AML-193 (cell line): Measurements from ENCODE around the gene SPACA7.

Experiments used
- DNase-seq, 2 experiments: peaks; one replicate each; lab custom pipeline; 2025; lab: John Stamatoyannopoulos, UW

Gene SPACA7, protein sequence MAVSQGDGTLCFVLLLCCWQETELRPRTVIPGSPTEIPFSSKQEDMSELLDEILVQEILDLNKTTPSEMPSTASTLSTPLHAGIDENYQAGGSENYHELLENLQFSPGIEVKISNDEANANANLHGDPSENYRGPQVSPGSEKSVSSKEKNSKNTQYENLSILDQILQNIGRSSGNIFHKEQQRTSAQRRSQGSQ

DNA sequence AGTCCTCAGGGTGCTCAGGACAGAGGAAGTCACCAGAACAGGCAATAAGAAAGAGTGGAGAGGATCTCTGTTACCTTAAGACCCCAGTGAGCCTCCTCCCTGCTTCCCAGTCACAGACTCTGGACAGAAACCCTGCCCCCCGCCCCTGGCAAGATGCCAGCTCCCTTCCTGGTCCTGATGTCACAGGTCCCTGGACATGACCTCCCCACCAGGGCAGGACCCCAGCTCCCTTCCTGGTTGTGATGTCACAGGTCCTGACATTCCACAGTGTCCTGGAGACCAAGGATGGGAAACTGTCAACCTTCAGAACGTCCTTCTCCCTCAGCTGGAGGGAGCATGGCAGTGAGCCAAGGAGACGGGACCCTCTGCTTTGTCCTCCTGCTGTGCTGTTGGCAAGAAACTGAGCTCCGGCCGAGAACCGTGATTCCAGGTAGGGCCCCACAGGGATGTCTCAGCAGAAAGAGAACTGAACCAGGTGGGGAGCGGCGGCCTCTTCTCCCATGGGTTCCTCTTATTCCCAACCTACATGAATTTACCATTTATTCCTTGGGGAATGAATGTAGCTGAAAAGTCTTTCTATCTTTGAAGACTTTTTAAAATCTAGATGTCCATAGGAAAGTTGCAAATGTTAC is at the start of gene SPACA7:
SPACA7 (plus strand) TSS at position 306 of the 632 bp plus-strand sequence; CDS start at position 337, 31 bp downstream.
- no peak for DNase-seq

DNA sequence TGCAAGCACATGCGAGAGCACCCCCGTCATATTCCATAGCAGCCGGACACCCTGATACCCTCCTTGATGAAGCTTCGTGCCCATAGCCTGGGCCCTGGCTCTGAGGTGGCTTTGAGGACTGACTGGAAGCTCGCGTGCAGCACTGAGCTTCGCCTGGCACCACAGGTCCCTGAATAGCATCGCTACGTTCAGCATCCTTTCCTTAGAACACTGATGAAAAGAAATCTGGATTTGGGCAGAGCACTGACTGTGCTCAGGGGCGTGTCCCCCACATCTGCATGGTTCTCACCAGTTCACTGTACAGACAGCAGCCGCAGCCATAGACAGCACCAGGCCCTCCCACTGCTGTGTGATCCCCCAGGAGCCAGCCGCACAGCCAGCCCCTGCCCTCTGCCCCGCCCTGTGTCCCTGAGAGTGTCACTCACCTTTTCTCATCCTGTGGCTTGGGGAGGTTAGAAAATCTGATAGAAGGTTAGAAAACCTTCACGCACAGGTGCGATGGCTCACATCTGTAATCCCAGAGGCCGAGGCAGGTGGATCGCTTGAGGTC is 49.3 kb upstream of the SPACA7 start:
- no peak for DNase-seq

DNA sequence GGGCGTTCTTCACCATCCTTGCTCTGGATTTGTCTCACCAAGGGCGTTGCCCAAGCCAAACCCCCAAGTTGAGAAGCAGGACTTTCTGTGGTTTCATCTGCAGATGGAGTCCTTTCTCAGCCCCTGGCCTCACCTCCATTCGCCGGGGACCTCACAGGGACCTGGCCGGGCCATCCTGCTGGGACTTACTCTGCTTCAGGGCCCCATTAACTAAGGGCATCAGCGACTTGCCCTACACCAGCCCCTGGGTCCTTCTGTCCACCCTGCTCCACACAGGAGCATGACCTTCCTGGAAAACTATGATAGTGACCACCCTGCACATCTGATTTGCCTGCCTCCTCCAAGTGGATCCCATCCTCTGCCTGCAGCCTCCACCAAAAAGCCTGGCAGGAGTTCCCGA is 47.2 kb upstream of the SPACA7 start:
- no peak for DNase-seq

DNA sequence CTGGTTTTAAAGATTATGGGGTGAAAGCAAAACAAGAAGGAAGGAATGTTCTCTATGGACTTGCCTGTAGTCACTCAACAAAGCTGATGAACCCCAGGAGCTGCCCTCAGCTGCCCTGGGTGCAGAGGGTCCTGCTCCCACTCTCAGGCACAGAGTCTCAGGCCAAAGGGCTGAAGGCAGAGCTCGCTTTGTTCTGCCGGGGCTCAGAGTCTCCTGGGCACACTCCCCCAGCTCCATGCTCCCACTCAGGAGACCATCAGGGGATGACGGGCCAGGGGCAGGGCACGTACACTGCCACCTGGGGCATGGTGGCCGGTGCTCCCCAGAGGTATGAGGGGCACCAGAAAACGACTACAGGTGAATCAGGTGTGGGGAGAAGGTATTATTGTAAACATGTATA is 46.8 kb upstream of the SPACA7 start:
- no peak for DNase-seq

DNA sequence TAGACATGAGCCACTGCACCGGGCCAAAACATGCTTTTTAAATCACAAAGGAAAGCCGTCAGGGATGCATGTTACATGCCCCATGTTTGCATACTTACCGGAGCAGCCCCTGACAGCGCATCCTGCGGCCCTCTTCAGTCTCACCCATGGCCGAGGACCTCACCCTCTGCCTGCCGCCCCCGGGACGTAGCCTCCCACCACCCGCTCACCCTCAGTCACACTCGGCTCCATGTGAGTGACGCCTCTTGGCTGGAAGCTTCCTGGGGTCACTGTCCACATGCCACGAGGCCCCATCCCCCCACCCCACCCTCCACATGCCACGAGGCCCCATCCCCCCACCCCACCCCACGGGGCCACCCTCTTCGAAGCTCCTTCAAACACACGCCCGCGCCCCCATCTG is 46.1 kb upstream of the SPACA7 start:
- no peak for DNase-seq

DNA sequence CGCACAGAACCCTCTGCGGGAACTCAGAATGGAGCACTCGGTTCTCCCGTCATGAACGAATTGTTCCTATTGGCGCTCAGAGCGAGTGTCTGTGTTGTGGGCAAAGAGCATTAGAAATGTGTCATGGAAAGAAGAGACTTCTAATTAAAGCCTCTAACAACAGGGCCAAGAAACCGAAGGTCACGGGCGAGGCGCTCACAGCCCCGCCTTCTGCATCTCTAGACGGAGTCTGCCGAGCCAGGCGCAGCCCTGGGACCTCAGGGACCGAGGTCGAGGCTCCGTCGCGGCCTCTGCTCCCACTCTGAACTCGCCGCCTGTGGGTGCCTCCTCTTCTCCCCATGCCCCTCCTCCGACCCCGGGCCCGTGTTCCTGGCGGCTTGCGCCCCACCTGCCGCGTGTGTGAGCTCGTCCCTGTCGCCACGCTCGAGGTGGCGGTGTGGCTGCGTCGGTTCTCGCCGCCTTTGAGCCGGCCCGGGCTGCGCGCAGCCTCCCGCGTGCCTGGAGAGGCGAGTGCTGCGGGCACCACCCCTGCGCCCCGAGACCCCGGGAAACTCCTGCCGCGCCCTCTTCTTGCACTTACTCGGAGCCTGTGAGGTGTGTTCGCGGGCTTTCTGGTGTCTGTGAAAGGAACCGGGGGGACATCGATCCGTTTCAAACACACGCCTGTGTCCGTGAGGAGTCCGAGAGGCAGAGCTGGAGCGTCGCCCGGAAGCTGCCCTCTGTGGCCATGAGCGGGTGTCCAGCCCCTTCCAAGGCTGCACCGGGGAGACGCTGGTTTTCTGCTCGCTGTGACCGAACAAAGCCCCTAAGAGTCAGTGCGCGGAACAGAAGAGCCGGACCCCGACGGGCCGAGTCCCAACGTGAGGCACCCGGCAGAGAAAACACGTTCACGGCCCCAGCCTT is 45.4 kb upstream of the SPACA7 start:
- DNase-seq: no peak

DNA sequence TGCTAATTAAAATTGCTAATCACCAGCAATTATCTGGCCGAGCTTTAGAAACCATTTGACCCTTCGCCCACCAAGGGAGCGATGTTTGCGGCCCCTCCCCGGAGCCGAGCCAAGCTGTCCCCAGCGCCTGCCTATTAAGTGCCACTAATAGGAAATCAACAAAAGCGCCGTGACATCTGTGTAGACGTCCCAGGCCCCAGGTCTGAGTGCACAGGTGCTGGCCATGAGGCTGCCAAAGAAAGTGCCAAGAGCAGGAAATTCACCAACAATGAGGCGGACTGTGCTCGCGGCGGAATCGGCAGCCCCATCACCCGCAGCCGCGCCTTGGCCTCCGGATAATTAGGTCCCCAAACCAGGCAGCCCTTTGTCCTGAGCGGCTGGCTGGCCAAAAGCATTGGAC is 44.5 kb upstream of the SPACA7 start:
- no peak for DNase-seq

DNA sequence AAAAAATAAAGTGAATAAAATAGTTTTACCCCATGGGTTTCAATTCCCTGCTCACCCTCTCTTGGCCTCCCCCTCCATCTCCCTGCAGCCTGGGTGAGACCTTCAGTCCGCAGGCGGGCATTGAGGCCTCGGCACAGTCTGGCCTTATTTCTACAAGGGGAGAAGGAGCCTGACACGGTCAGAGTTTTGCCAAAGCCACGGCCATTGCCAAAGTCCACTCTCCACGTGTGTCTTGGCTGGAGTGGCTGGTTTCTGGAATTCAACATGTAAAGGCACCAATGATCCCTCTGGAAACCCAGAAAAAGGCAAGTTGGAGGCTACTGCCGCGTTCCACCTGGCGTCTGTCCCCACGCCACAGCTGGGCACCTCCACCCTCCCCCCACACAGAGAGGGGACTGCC is 43.4 kb upstream of the SPACA7 start:
- no peak for DNase-seq

DNA sequence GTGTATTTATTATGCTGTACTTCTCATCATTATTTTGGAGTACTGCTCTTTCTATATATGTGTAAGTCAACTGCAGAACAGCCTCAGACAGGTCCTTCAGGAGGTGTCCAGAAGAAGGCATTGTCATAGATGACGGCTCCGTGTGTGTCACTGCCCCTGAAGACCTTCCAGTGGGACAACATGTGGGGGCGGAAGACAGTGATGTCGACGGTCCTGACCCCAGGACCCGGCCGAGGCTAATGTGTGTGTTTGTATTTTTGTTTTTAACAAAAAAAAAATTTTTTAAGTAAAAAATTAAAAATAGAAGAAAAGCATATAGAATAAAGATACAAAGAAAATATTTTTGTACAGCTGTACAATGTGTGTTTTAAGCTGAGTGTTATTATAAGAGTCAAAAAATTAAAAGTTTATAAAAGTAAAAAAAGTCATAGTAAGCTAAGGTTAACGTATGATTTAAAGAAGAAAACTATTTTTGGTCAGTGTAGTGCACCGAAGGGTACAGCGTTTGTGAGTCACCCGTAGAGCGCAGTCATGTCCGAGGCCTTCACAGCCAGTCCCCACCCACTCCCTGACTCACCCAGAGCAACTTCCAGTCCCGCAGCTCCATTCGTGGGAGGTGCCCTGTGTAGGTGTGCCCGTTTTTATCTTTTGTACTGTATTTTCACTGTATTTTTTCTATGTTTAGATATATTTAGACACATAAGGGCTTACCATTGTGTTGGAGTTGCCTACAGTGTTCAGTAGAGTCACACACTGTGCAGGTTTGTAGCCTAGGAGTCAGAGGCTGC is 42.2 kb upstream of the SPACA7 start:
- no peak for DNase-seq

DNA sequence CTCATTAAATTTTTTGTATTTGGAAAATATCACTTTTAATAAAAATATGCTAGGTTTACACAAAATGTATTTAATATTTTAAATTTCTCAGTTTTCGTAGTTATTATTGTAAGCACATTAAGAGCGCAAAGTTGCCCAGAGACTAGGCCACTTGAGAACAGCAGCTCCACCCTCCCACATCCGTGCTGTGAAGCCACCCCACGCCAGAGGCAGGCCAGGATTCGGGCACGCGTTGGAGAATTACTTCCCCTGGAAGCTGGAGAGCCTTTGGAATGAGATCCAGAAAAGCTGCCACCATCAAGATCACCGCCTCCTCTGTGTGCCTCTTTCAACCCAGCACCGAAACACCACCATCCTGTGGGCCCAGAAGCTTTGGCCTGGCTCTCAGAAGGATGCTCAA is 41.0 kb upstream of the SPACA7 start:
- DNase-seq: no peak

DNA sequence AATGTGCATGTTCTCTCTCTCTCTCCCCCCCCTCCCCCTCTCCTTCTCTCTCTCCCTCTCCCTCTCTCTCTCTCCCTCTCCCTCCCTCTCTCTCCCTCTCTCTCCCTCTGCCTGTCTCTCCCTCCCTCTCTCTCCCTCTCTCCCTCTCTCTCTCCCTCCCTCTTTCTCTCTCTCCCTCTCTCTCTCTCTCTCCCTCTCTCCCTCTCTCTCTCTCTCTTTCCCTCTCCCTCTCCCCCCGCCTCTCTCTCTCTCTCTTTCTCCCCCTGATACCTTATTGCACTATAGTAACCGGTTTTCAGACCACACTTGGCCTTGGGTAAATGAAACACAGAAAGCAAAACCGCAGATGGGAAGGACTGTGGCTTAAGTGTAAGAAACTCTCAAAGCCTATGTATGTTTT is 34.7 kb upstream of the SPACA7 start:
- no peak for DNase-seq

DNA sequence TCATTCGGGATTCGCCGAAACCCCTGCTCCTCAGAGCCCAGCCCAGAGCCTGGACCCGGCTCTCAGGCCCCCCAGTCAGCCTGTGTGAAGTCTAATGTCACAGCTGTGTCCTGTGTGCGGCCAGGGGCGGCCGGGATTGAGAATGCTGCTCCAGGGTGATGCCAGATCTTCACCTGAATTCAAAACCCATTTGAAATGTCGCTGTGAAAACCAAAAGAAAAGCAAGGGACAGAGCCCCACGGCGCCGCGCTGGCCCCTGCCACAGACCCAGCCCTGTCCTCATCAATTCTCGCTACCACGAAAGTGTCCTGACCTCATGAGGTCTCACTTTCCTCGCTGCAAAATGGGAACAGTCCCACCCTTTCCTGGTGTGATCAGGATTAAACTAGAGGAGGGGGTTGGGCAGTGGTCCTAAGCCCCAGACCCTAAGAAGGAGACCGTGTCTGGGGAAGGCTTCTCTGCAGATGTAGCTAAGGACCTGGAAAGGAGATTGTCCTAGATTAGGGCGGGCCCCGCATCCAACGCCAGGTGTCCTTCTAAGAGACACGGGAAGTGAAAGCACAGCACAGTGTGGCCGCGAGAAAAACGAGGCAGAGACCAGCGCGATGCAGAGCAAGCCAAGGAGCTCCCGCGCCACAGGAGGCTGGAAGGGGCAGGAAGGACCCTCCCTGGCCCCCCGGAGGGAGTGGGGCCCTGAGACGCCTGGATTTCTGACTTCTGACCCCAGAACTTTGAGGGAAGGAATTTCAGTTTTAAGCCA is 34.0 kb upstream of the SPACA7 start:
- DNase-seq: no peak

DNA sequence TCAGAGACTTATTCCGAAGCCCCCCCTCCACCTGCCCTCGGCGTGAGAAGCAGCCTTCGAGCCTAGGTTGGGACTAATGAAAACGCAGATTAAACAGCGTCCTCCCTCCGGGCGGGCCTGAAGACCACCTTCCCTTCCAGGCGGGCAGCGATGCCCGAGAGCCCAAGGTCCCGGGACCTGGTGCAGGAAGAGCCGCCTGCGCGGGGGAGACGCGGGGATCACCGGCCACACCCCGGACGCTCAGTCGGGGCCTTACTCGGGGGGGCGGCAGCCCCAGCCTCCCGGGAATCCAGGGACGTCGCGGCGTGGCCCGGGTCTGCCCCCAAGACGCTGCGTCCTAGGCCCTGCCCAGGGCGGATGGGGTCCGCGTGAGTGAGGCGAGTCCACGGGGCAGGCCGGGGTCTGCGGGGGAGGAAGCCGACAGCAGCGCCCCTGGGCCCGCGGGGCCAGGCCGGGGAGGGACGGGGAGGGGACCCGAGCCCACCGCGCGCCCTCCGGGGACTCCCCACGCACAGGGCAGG is 33.3 kb upstream of the SPACA7 start:
- DNase-seq: no peak

DNA sequence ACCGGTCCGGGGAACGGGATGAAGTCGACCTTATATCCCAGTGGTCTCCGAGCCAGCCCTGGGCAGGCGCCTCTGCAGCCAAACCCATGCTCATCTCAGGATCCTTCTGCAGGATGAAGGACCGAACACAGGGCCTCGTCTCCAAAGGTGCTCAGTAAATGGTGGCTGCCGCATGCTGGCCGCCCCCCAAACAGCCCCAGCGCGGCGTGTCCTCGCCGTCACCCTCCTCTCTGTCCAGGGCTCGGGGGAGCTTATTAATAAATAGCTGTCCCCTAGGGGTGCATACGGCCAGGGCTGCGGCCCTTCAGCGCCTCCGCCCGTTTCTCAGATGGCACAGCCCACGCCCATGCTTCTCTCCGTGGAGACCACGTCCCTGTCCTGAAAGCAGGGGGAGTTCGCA is 32.6 kb upstream of the SPACA7 start:
- DNase-seq: no peak

DNA sequence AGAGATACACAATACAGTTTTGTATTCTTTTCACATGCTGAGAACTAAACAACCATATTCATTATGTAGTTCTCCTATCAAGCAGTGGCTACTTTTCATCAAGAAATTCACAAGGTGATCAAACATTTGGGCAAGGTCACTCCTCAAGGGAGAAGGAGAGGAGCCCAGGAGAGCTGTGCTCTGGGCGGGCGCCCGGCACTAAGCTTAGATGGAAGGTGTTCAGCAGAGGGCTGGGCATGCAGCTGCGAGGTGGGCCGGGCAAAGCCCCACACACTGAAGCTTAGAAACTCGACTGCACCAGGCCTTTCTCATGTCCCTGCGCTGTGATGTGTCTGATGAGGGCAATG is 30.4 kb upstream of the SPACA7 start:
- no peak for DNase-seq

DNA sequence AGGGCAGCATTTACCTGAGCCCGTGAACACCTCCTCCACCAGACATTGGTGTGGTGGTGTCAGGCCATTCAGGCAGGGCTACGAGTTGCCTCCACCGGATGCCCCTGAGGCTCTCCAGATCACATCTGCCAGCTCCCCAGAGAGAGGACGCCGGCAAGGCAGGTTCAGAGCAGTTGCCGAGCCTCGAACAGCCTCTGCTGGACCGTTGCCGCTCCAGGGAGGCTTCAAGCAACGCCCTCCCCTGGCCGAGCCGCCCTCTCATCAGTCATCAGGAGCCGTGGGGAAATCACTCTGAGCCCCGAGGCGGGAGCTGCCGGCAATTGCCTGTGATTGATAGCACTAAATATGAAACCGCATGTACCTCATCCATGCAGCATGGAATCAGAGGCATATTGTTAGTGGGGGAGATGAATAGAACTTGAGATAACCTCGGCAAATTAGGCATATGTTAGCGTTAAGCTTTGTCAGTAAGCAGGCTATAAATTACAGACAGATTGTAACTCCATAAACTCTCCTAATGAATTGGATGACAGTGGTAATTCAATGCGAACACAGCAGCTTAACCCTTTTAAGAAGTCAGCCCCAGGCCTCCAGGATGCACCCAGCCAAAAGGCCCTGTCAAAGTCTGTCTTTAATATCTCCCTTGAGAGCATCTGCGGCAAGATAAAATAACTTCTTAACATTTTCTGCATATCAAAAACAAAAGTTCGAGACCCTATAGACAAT is 29.8 kb upstream of the SPACA7 start:
- no peak for DNase-seq

DNA sequence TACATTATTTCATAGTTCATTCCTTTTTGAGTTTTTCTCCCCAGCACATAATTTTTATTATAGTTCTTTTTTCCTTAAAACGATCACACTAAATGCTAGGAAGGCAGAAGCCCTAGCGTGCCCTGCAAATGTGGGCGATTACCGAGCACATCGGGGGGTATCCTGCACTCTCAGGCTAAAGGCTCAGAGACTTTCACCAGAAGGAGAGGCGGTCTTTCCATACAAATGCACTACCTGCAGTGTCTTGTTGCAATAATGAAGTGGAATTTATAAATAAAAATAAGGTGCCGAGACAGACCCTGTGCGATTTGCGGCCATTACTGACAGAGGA is 29.3 kb upstream of the SPACA7 start:
- no peak for DNase-seq

DNA sequence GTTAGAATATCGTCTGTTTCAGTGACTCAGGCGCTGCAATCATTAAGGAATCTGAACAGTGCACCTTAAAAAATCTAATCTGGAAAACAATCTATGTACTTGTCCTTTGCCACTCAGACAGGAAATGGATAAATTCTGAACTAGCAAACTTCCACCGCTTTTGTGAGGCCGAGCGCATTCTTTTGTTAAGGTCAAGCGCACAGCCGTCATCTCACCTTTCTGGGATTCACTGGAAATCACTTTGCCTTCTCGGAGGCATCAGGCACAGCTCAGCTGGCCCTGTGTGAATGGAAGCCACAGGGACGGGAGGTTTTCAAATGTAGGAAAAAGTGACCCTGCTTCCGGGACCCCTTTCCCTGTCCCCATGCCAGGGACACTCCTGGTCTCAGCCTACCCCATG is 28.2 kb upstream of the SPACA7 start:
- no peak for DNase-seq

DNA sequence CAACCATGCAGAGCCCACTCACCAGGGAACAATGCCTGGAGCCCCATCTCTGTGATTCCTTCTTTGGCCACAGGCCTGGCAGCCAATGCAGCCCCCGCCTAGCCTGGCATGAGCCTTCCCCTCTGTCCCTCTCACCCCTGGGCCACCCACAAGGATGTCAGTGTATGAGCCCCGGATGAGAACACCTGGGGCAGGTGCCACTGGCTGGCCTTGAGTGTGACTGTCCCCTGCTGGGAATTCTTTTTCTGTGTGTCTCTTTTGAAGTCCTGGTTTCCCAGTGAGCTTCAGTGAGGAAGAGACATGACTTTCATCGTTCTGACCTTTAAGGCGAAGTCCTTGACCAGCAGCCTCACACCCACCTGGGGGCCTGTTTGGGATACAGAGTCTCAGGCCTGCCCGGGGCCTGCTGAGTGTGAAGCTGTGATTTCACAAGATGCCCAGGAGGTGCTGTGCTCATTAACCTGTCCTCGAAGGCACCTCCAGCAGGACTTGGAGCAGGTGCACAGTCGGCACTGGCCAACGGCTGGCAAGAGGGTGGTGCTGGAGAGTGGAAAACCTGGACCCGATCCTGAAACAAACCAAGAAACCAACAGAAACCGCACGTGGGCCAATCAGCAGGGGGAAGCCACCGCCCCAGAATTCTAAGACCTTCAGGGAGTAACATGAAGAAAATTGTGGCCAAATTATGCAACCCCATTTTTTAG is 27.4 kb upstream of the SPACA7 start:
- DNase-seq: no peak

DNA sequence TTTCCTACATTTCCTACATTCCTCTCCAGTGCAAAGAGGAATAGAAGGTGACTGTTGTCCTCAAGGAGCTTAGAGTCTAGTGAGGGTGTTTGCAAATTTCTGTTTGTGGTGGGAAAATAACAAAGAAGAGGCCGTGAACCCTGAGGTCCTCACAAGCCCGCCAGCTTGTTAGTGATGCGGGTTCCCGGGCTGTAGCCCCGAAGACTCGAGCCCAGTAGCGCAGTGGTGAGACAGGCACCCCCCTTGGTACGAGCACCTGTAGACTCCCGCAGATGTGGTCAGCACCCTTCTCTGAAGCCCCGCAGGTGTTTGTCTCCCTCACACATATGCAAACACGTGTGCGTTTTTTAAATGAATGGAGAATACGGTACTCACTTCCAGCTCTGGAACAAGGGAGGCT is 26.5 kb upstream of the SPACA7 start:
- DNase-seq: no peak
